Caco-2 (cell line): ENCODE data around the gene SMIM13. TPM values are rescaled to one million over a fixed set of nuclear protein-coding genes. Genes with fewer than 3 reads are reported as not detected.

Source experiments
- BruUV-seq: library from RNA; stranded (reverse); fragments of 400-500 nt; replicated peaks from 2 replicates; lab custom pipeline; 2021; lab: Mats Ljungman, UMichigan
- CTCF ChIA-PET: fragments of 300-600 bp; sonication (Branson Sonifier 250); formaldehyde crosslinking; loops from one replicate; lab custom pipeline; 2022; ENCODE audit warnings: antibody characterized with exemption; lab: Charles Lee
- POLR2A ChIA-PET: fragments of 300-600 bp; sonication (Branson Sonifier 250); formaldehyde crosslinking; loops from one replicate; lab custom pipeline; 2022; ENCODE audit warnings: antibody characterized with exemption; lab: Charles Lee
- DNase-seq, 2 experiments: peaks; one replicate each; pipeline versions ENCODE4 v3.0.0 to v3.0.0-alpha.2; 2020 to 2022
- H3K27me3 ChIP-seq: replicated peaks from 2 replicates; pipeline ENCODE4 v1.6.0; 2011; ENCODE audit warnings: low read length; ENCODE audit not compliant: control insufficient read depth, insufficient read depth
- H3K36me3 ChIP-seq: 2 replicates; pipeline ENCODE4 v1.5.1; 2011; ENCODE audit warnings: low read length; ENCODE audit not compliant: control insufficient read depth, insufficient read depth
- H3K4me1 ChIP-seq: fragments of 250-450 bp; sonication (Bioruptor Pico); 2 replicates; pipeline ENCODE4 v1.5.1; 2020; ENCODE audit warnings: mild to moderate bottlenecking
- H3K4me3 ChIP-seq: 2 replicates; pipeline ENCODE4 v1.5.1; 2011; ENCODE audit warnings: low read depth, mild to moderate bottlenecking, control low read depth, low read length
- H3K9me3 ChIP-seq: fragments of 250-450 bp; sonication (Bioruptor Pico); 2 replicates; pipeline ENCODE4 v1.5.1; 2020; ENCODE audit warnings: mild to moderate bottlenecking, moderate library complexity
- H3K27ac Mint-ChIP-seq: one replicate; pipeline ENCODE4 v1.8.0; 2022; ENCODE audit warnings: mixed read lengths; ENCODE audit not compliant: unreplicated experiment
- H3K27me3 Mint-ChIP-seq: one replicate; pipeline ENCODE4 v1.8.0; 2022; ENCODE audit warnings: mixed read lengths; ENCODE audit not compliant: insufficient read depth, unreplicated experiment
- H3K36me3 Mint-ChIP-seq: one replicate; pipeline ENCODE4 v1.8.0; 2022; ENCODE audit warnings: mild to moderate bottlenecking, mixed read lengths; ENCODE audit not compliant: insufficient read depth, unreplicated experiment
- H3K4me1 Mint-ChIP-seq: one replicate; pipeline ENCODE4 v1.8.0; 2022; ENCODE audit warnings: low read depth, mixed read lengths; ENCODE audit not compliant: unreplicated experiment
- H3K4me3 Mint-ChIP-seq: one replicate; pipeline ENCODE4 v1.8.0; 2022; ENCODE audit warnings: mild to moderate bottlenecking, moderate library complexity, mixed read lengths; ENCODE audit not compliant: unreplicated experiment
- H3K9me3 Mint-ChIP-seq: one replicate; pipeline ENCODE4 v1.8.0; 2022; ENCODE audit warnings: mixed read lengths; ENCODE audit not compliant: unreplicated experiment
- CTCF ChIP-seq, 2 experiments: fragments of 200-600 bp in 1 of 2; IDR thresholded peaks; 1 replicate in 1 of 2; 2 replicates in 1 of 2; pipeline versions ENCODE4 v1.5.1 to v1.8.0; 2011 to 2022; ENCODE audit warnings: antibody characterized with exemption in 1 of 2, control low read depth in 1 of 2, inconsistent platforms in 1 of 2, low read depth in 1 of 2, low read length in 1 of 2, mild to moderate bottlenecking in 1 of 2, moderate library complexity in 1 of 2; ENCODE audit not compliant: insufficient read depth in 1 of 2, severe bottlenecking in 1 of 2, unreplicated experiment in 1 of 2
- intact Hi-C: fragments of 100-400 bp; cut with micrococcal nuclease; formaldehyde crosslinking; loops from one replicate; pipeline ENCODE4 v1.10.0; 2022; ENCODE audit not compliant: unreplicated experiment
- total RNA-seq: library from RNA; stranded (reverse); gene quantifications from 2 replicates; pipeline ENCODE4 v1.2.3, GENCODE V29; 2022

SMIM13 gene
- total RNA-seq, 1 experiment from 2014 or later = 18.8 TPM

GRCh38 chr6:11187301-11187700 is 93.7 kb downstream of the SMIM13 start:
- no peak overlapping the region for H3K4me3 Mint-ChIP-seq
- peaks cover 10% of the 10 kb centered on the region for H3K4me1 Mint-ChIP-seq
- Histone ChIP-seq H3K4me1 (no peaks in the 10 kb centered on the region; the same call in 1 of the 2 replicates), H3K27me3 (no peaks in the 10 kb centered on the region), H3K9me3 (peaks cover 3% of the 10 kb centered on the region; the same call in 1 of the 2 replicates), H3K4me3 (no peak overlapping the region), H3K36me3 (no peaks in the 10 kb centered on the region)
- H3K27ac Mint-ChIP-seq = no peak overlapping the region
- peaks cover 87% of the 10 kb centered on the region for H3K36me3 Mint-ChIP-seq
- ChIA-PET POLR2A (no interaction called here), CTCF (no interaction called here)
- TF ChIP-seq CTCF (IDR thresholded peaks at IDR 0.05; ENCODE audit: insufficient read depth in 1 of 2, low read depth in 1 of 2, low read length in 1 of 2, severe bottlenecking in 1 of 2, unreplicated experiment in 1 of 2) = no peak
- no peaks in the 10 kb centered on the region for H3K27me3 Mint-ChIP-seq
- intact Hi-C loops = no loop called here
- BruUV-seq = no TSS peak
- H3K9me3 Mint-ChIP-seq = no peaks in the 10 kb centered on the region
- no peak for DNase-seq

Other genes starting within 250 kb of the SMIM13 start
- gene GCM2, start 211.8 kb upstream of the SMIM13 start, total RNA-seq = not detected in 2 replicates
- 0.12 and 0.20 TPM in 2 replicates for gene SYCP2L, start 206.8 kb upstream of the SMIM13 start, total RNA-seq
- gene ELOVL2, start 49.5 kb upstream of the SMIM13 start, total RNA-seq = not detected in 2 replicates
- 0.29 and 0.58 TPM in 2 replicates for gene ERVFRD-1, start 17.9 kb downstream of the SMIM13 start, total RNA-seq
- 33.2 and 36.2 TPM in 2 replicates for gene NEDD9, start 138.8 kb downstream of the SMIM13 start, total RNA-seq